GM12892 (cell line): ENCODE data around the gene ATP5F1D.

Source experiments
- POLR2AphosphoS5 ChIP-seq: IDR thresholded peaks from 2 replicates; pipeline ENCODE4 v1.6.1; 2011; ENCODE audit warnings: low read depth, low read length, control low read depth
- TAF1 ChIP-seq: IDR thresholded peaks from 2 replicates; pipeline ENCODE4 v1.6.1; 2011; ENCODE audit warnings: low read depth, mild to moderate bottlenecking, control low read depth, low read length, borderline replicate concordance

DNA sequence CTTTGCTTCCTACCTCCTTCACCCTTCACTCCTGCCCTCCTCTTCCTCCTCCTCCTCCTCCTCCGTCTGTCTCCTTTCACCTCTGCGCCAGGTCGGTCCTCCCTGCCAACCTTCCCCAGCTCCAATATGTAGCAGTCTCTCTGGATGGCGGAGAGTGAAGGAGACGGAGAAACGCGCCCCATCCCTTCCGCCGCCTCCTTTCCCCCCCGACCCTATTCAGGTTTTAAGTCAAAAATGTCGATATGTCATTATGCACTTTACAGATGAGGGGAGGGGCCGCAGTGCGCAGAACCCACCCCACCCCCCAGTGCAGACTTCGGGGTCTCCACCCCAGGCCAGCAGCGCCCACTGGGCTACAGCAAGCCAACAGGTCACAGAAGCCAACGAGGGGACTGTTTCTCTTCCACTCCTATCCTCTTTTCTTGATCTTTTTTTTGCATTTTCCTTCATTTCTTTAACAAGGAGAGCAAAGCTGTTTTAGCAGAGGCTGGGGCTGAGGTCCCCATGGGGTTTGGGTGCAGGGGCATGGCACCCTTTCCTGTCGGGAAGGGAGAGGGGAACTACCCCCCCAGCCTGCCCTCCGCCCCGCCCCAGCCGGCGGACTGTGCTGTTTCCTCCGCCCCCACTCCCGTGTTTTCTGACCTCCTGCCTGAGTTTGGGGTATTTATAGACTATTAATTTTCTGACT is 16.1 kb downstream of the ATP5F1D start:
- TF ChIP-seq POLR2AphosphoS5 (no peak), TAF1 (no peak)
